Right lobe of liver (tissue), 6 donors: ENCODE results near the gene WDR3. TPM values are rescaled to one million over a fixed set of nuclear protein-coding genes. Genes with fewer than 3 reads are reported as not detected.

Source experiments
- ATAC-seq, 4 donors: fragments of 200-7000 bp; cut with Tn5 transposase; one replicate each; pipeline ENCODE4 v1.9.1; 2020; ENCODE audit warnings: mild to moderate bottlenecking in 4 of 4, moderate library complexity in 4 of 4
- DNase-seq, 3 donors: peaks; one replicate each; pipeline ENCODE4 v3.0.0-alpha.2; 2020
- H3K27ac ChIP-seq, 3 donors: fragments of 200-600 bp; one replicate each; pipeline ENCODE4 v1.8.0; 2022
- H3K27me3 ChIP-seq, 2 donors: fragments of 200-600 bp; one replicate each; pipeline ENCODE4 v1.8.0; 2022
- H3K36me3 ChIP-seq, 4 donors: fragments of 200-600 bp; sonication (generic) in 1 of 4; one replicate each; pipeline versions ENCODE4 v1.5.1 to v1.8.0; 2017 to 2022; ENCODE audit warnings: control low read depth in 1 of 4
- H3K4me1 ChIP-seq, 4 donors: fragments of 200-600 bp; sonication (generic) in 1 of 4; one replicate each; pipeline versions ENCODE4 v1.5.1 to v1.8.0; 2017 to 2022; ENCODE audit warnings: control low read depth in 1 of 4
- H3K4me3 ChIP-seq, 3 donors: fragments of 200-600 bp; one replicate each; pipeline ENCODE4 v1.8.0; 2022
- H3K9me3 ChIP-seq, 4 donors: fragments of 200-600 bp; sonication (generic) in 1 of 4; one replicate each; pipeline versions ENCODE4 v1.5.1 to v1.8.0; 2017 to 2022; ENCODE audit warnings: control low read depth in 1 of 4
- CTCF ChIP-seq, 4 donors: fragments of 200-600 bp in 3 of 4; fragments of 450-650 bp in 1 of 4; IDR thresholded peaks; one replicate each; pipeline versions ENCODE4 v1.5.1 to v1.8.0; 2016 to 2022; ENCODE audit warnings: antibody characterized with exemption in 4 of 4, mild to moderate bottlenecking in 2 of 4
- POLR2A ChIP-seq: fragments of 450-650 bp; IDR thresholded peaks from one replicate; pipeline ENCODE4 v1.6.1; 2017; ENCODE audit warnings: antibody characterized with exemption, mild to moderate bottlenecking
- WGBS: methylation state at CpG from one replicate; pipeline ENCODE4 v1.1.6; 2018; ENCODE audit warnings: low coverage, low lambda C conversion rate; ENCODE audit not compliant: insufficient coverage; ENCODE audit errors: missing lambda C conversion rate; 5-methylcytosine and 5-hydroxymethylcytosine counted together
- intact Hi-C, 2 donors: fragments of 100-400 bp; cut with DNase I; formaldehyde crosslinking; loops; one replicate each; pipeline versions ENCODE4 v1.11.2 to v1.14.1; 2022
- long read RNA-seq: library from polyadenylated mRNA; unstranded; transcript quantifications from one replicate; pipeline ENCODE4 v2.0.0, GENCODE V29; 2019
- total RNA-seq, 6 experiments: library from RNA; depleted of rRNA in 2 of 6; stranded (reverse); fragments of >200 nt in 2 of 6; fragmentation: NEBNext Ultra II Directional in 3 of 6; extraction: Animal tissue kit (Norgen Biotek cat#: 25700) in 3 of 6; gene quantifications; one replicate each; pipeline versions ENCODE4 v1.1.0 to v1.2.4, GENCODE V29; 2016 to 2023
- donor health status: DM: no; HTN: yes; CAD: no.
- donor health status: DM: no; HTN: no; CAD: no.
- donor health status: DM: no; HTN: no; CAD: no.
- donor health status: DM: no; HTN: yes; CAD: no.
- donor health status: DM: no; HTN: yes; CAD: no.

The WDR3 gene
- total RNA-seq = 10 to 100 TPM; 10.4 to 18.8 (median 15.1) TPM
- long read RNA-seq, partial matches to known transcripts = 3 of 5 reads
- long read RNA-seq, other reads (novel, unspliced or antisense) = 2 of 5 reads

DNA sequence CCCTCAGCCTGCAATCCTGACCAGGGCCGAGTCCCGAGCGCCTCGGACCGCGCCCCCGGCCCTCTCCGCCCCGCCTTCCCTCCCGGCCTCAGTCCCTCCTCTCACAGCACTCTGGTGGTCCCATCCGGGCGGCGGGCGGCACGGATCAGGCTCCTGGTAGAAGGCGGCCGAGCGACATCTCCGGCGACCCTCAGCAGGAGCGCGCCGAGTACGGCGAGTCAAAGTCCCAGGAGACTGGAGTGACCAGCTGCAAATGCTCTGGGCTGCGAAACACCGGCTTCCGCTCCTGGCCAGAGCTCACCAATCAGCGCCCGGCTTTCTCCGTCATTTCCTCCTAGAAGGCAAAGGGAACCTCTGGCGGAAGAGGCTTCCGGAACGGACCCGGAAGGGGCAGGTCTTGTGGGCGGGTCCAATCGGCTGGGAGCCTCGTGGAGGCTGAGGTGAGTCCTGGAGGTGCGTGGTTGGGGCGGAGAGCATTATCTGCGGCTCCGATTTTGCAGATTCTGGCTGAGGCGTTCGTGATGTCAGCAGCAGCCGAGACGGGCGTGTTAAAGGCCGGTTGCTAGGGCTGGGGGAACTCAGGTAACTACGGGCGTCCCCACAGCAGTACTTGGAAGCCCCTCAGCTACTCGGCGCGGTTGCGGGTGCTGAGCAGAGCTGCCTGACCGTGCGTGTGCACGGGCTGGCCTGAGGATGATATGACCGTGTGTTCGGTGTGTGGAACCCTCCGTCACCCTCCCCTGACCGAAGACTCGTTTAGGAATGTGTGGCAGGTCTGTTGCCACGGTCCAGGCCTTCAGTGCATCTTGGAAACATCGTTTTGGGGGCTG lies at the start of gene WDR3, which contains the start of gene GDAP2:
TSS of gene WDR3 (plus strand) at position 397 of the 830 bp plus-strand sequence. CDS start 3,581 bp downstream, outside the sequence.
TSS of gene GDAP2 (minus strand) at position 279 of the 830 bp plus-strand sequence. CDS start 9,264 bp downstream, outside the sequence.
- peaks cover 0 to 43% (median 12%) of the 10 kb centered on the region in 4 donors for H3K4me1 ChIP-seq
- TF ChIP-seq POLR2A (peak; percentile 77), CTCF (IDR thresholded peaks at IDR 0.05) (no peak)
- H3K27me3 ChIP-seq = no peaks in the 10 kb centered on the region
- intact Hi-C loops = no loop called here
- H3K27ac ChIP-seq = peak within 1 kb of the TSS; percentile 41 to 80 (median 79)
- WGBS = 0% methylated on average over 29 of the region's 64 CpGs
- H3K36me3 ChIP-seq = peaks cover 0 to 3% (median 0%) of the 10 kb centered on the region in 4 donors
- peak; percentile 94 to 98 (median 96) for ATAC-seq
- H3K9me3 ChIP-seq = no peaks in the 10 kb centered on the region
- peak; percentile 98 to 99 (median 98) for DNase-seq
- H3K4me3 ChIP-seq = peak within 1 kb of the TSS; percentile 72 to 94 (median 78)

- intact Hi-C loops = no loop called here
- ATAC-seq (no peak), DNase-seq (no peak)
- TF ChIP-seq POLR2A = no peak
- no peak for TF ChIP-seq CTCF (IDR thresholded peaks at IDR 0.05)
- 94% methylated on average over 1 of the region's 1 CpG for WGBS
- peaks cover 0 to 17% (median 0%) of the 10 kb centered on the region in 4 donors for H3K36me3 ChIP-seq
- H3K27me3 ChIP-seq = no peaks in the 10 kb centered on the region
- no peak overlapping the region for H3K27ac ChIP-seq
- H3K4me3 ChIP-seq = no peak overlapping the region
- H3K4me1 ChIP-seq = no peaks in the 10 kb centered on the region
- no peaks in the 10 kb centered on the region for H3K9me3 ChIP-seq
These were observed 45.9 kb upstream of the WDR3 start for GRCh38 chr1:117883616-117884015.

- 84% methylated on average over 2 of the region's 2 CpGs for WGBS
- DNase-seq (no peak), ATAC-seq (no peak)
- no peak for TF ChIP-seq CTCF (IDR thresholded peaks at IDR 0.05)
- no peak for TF ChIP-seq POLR2A
- peaks cover 0 to 5% (median 0%) of the 10 kb centered on the region in 4 donors for H3K36me3 ChIP-seq
- H3K9me3 ChIP-seq = no peaks in the 10 kb centered on the region
- no peaks in the 10 kb centered on the region for H3K27me3 ChIP-seq
- H3K4me3 ChIP-seq = no peak overlapping the region
- no peaks in the 10 kb centered on the region for H3K4me1 ChIP-seq
- intact Hi-C loops = no loop called here
- H3K27ac ChIP-seq = no peak overlapping the region
These were observed 43.3 kb upstream of the WDR3 start for GRCh38 chr1:117886101-117886795.

- no peaks in the 10 kb centered on the region for H3K9me3 ChIP-seq
- no peaks in the 10 kb centered on the region for H3K36me3 ChIP-seq
- peaks cover 0 to 10% (median 3%) of the 10 kb centered on the region in 4 donors for H3K4me1 ChIP-seq
- intact Hi-C loops = no loop called here
- ATAC-seq = no peak
- no peak for DNase-seq
- 60% methylated on average over 2 of the region's 2 CpGs for WGBS
- H3K27ac ChIP-seq = no peak overlapping the region
- TF ChIP-seq POLR2A = no peak
- H3K27me3 ChIP-seq = no peaks in the 10 kb centered on the region
- no peak overlapping the region for H3K4me3 ChIP-seq
These were observed 39.1 kb upstream of the WDR3 start for GRCh38 chr1:117890452-117890851.
